Right cardiac atrium (tissue), 5 donors: ENCODE results near the gene KRTAP12-1. TPM values are rescaled to one million over a fixed set of nuclear protein-coding genes. Genes with fewer than 3 reads are reported as not detected.
"Not testable (repeated sequence)": the region's sequence is repeated elsewhere in the genome, so short reads cannot be mapped to it uniquely, and the experiment has no call there.

ENCODE experiments used
- ATAC-seq, 2 donors: fragments of 200-7000 bp; cut with Tn5 transposase; one replicate each; pipeline versions ENCODE4 v1.8.0 to v1.9.1; 2020; ENCODE audit warnings: moderate library complexity in 2 of 2, mild to moderate bottlenecking in 1 of 2
- DNase-seq, 3 donors: peaks; one replicate each; pipeline ENCODE4 v3.0.0-alpha.2; 2020
- H3K27ac ChIP-seq: one replicate; pipeline ENCODE4 v1.5.1; 2013; ENCODE audit warnings: mild to moderate bottlenecking, low read length, control low read depth, moderate library complexity
- H3K27me3 ChIP-seq: one replicate; pipeline ENCODE4 v1.6.1; 2013; ENCODE audit not compliant: control insufficient read depth, insufficient read depth
- H3K4me1 ChIP-seq: one replicate; pipeline ENCODE4 v1.6.1; 2013; ENCODE audit warnings: low read length; ENCODE audit not compliant: control insufficient read depth, insufficient read depth
- H3K4me3 ChIP-seq: one replicate; pipeline ENCODE4 v1.5.1; 2013; ENCODE audit warnings: low read length, control low read depth
- H3K9me3 ChIP-seq: one replicate; pipeline ENCODE4 v1.6.1; 2013; ENCODE audit warnings: low read length; ENCODE audit not compliant: control insufficient read depth
- WGBS: extraction: QIAGEN DNeasy Blood & Tissue Kit; methylation state at CpG from one replicate; pipeline ENCODE4 v1.1.7; 2013; 5-methylcytosine and 5-hydroxymethylcytosine counted together
- intact Hi-C, 4 donors: fragments of 100-400 bp; cut with DNase I; formaldehyde crosslinking; loops; one replicate each; pipeline versions ENCODE4 v1.11.0 to v1.14.0; 2022 to 2023
- polyA plus RNA-seq: library from polyadenylated mRNA; stranded (reverse); fragments of 200-250 nt; gene quantifications from one replicate; pipeline ENCODE4 v1.2.3, GENCODE V29; 2013
- total RNA-seq, 4 donors: library from RNA; stranded (reverse); fragmentation: NEBNext Ultra II Directional; extraction: Animal tissue kit (Norgen Biotek cat#: 25700); gene quantifications; one replicate each; pipeline ENCODE4 v1.2.1, GENCODE V29; 2021
- donor health status: healthy with polysubstance abuse.
- donor health status: DM: no; HTN: yes; CAD: no.
- donor health status: DM: no; HTN: no; CAD: no.
- donor health status: DM: no; HTN: yes; CAD: no; lungs with severe emphysema.
- donor health status: DM: yes; HTN: yes; CAD: no.

The KRTAP12-1 gene
- total and polyA plus RNA-seq, 5 donors: not detected

DNA sequence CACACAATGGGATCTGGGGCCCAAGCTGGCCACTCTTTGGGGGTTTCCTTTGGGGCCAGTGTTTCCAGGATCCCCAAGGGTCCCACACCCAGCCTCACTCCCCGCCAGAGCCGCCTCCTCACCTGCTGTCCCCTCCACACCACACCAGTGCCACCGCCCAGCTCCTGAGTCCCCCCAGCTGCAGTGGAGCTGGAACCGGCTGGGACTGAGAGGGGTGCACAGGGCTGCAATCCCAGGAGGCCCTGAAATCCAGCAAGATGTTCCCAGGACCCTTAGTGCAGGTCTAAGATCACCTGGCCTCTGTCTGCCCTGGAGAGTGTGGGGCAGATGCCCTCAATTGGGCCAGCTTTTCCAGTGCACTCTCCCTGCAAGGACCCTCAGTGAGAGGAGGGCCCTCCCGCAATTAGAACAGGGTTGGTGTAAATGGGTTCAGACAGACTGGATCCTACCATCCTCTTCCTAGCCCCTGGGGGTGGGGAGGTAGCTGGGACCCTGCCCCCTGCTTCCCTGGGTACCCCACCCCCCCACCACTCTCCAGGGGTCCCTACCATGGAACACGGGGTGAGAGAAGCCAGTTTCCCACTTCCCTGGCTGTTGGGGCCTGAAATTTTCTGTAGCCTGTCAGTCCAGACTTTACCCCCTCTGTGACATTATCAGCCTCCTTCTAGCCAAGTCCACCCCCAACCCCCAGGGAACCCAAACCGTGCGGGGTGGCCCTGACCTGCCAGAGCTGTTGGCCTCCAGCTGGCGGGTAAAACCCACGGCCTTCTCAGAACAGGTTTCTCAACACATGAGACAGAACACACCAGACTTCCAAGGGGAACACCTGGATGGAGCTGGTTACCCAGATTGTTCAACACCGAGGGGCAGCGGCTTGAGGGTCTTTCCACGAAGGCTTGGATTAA, 22.0 kb upstream of the KRTAP12-1 start:
- no peak overlapping the region for H3K27ac ChIP-seq
- ATAC-seq (no peak), DNase-seq (no peak)
- H3K9me3 ChIP-seq: no peaks in the 10 kb centered on the region
- intact Hi-C loops: no loop called here
- 38% methylated on average over 13 of the region's 13 CpGs for WGBS
- no peak overlapping the region for H3K4me3 ChIP-seq
- H3K27me3 ChIP-seq: no peaks in the 10 kb centered on the region
- H3K4me1 ChIP-seq: no peaks in the 10 kb centered on the region

DNA sequence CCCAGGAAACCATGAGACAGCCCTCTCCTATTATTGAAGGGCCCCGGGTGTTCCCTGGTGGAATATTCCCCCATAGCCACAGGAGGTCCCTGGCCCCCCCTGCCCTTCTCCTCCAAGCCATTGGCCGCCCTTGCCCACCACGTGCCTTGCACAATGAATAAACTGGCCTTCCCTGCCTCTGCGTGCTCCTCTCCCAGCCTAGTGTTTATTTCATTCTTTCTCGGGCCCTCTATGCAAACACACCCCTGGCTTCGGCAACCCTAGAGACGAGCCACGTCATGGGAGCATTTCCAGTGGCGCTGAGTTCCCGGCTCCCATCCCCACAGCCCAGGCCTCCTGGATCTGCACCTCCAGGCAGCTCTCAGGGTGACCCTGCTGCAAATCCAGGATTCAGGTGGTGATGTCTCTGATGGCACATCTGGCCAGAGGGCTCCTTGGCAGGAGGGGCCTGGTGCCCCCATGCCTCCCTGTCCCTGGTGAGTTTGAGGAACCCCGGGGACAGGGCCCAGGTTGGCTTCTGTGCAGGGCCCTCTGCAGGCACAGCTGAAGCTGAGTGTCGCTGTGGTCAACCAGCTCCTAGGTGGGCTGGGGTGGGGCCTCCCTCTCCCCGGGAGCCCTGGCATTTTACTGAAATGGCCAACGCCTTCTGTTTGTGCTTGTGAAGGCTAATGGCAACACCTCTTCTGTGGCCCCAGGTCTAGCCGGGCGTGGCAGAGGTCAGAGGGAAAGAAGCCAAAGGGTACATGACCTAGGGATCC, 21.2 kb upstream of the KRTAP12-1 start:
- WGBS: 45% methylated on average over 16 of the region's 16 CpGs
- H3K27me3 ChIP-seq: no peaks in the 10 kb centered on the region
- no peak for DNase-seq

DNA sequence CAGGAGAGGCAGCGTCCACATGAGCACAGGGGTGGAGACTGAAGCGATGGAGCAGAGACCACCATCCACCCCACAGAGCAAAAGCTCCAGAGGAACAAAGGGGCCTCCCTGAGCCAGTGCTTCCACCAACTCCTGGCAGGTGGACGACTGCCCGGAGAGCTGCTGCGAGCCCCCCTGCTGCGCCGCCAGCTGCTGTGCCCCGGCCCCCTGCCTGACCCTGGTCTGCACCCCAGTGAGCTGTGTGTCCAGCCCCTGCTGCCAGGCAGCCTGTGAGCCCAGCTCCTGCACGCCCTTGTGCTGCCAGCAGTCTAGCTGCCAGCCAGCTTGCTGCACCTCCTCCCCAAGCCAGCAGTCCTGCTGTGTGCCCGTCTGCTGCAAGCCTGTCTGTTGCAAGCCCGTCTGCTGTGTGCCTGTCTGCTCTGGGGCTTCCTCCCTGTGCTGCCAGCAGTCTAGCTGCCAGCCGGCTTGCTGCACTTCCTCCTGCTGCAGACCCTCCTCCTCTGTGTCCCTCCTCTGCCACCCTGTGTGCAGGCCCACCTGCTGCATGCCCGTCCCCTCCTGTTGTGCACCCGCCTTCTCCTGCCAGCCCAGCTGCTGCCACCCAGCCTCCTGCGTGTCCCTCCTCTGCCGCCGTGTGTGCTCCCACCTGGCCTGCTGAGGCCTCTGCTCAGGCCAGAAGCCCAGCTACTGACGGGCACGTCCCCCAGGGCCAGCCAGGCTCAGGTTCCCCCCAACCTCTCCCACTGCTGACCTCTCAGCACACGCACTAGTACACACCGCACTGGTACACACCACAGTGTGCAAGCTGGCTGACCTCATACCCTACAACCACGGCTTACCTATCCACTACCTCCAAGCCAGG, 20.4 kb upstream of the KRTAP12-1 start:
- WGBS: 73% methylated on average over 21 of the region's 22 CpGs
- Histone ChIP-seq H3K9me3 (no peaks in the 10 kb centered on the region), H3K27me3 (no peaks in the 10 kb centered on the region), H3K4me1 (no peaks in the 10 kb centered on the region), H3K4me3 (no peak overlapping the region), H3K27ac (no peak overlapping the region)
- ATAC-seq (no peak), DNase-seq (no peak)
- intact Hi-C loops: no loop called here

More for the DNA sequence above, 21.2 kb upstream of the KRTAP12-1 start:
- no peak overlapping the region for H3K27ac ChIP-seq
- ATAC-seq: no peak
- H3K4me3 ChIP-seq: no peak overlapping the region
- intact Hi-C loops: no loop called here
- H3K4me1 ChIP-seq: no peaks in the 10 kb centered on the region
- H3K9me3 ChIP-seq: no peaks in the 10 kb centered on the region

DNA sequence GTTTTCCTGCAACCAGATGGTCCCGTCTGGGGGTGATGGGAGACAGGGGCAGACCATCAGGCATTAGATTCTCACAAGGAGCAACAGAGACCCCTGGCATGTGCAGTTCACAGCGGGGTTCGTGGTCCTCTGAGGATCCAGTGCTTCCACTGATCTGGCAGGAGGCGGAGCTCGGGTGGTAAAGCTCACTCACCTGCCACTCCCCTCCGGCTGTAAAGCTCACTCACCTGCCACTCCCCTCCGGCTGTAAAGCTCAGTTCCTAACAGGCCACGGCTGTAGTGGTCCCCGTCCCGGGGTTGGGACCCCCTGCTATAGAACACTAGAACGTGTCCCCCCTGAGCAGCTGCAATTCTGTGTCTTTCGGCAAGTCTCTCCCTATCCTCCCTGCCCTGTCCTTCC, 19.6 kb upstream of the KRTAP12-1 start:
- intact Hi-C loops: no loop called here
- DNase-seq (no peak), ATAC-seq (no peak)
- no peaks in the 10 kb centered on the region for H3K9me3 ChIP-seq
- no peak overlapping the region for H3K4me3 ChIP-seq
- H3K27me3 ChIP-seq: no peaks in the 10 kb centered on the region
- WGBS: 46% methylated on average over 12 of the region's 12 CpGs
- no peaks in the 10 kb centered on the region for H3K4me1 ChIP-seq
- no peak overlapping the region for H3K27ac ChIP-seq

DNA sequence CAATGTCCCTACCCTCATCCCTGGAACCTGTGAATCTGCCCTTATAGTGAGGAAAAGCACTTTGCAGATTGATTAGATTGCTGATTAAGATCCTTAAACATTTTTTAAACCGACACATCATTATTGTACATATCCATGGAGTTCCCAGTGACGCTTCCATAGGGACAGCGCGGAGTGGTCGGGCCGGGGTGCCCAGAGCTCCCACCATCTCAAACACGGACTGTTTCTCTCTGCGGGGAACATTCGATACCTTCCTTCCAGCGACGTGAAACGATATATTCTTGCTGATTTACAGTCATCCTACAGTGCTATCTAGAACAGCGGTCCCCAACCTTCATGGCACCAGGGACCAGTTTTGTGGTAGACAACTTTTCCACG, 19.0 kb upstream of the KRTAP12-1 start:
- H3K27me3 ChIP-seq: no peaks in the 10 kb centered on the region

DNA sequence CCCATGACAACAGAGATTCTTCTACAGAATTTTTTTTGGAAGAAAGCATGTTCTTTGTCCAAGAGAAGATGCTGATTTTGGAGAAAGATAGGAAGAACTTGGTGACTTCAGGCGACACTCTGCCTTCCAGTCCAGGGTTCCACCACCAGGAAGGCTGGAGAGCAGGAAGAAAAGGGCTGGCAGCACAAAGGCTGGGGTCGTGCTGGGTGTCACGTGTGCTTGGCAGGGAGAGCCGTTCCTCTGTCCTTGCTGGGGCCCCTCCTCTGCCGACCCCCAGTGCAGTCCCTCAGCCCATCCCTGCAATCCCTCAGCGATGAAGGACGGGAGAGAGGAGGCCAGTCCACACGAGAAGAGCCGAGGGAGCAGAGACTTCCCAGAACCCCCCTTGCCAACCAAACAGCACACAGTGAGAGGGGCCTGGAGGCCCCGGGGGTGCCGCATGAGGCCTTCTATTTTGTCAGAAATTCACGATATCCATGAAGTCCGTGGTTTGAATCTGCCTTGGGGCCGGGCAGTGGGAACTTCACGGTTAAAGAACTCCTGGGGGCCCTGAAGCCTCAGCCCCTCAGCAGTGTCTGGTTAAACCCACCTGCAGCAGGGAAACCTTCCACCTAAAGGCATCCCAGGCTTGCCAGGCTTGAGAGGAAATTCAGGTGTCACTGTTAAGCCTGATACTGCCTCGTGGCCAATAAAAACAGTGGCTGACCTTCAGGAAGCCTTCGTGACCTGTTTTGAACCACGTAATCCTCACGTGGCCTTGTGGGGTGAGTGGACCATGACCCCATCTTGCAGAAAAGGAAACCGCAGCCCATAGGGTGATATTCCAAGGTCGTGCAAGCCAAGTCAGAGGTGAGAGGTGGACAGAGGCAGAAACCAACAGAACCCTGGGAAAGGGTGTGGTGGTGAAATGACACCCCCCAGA, 18.4 kb upstream of the KRTAP12-1 start:
- Histone ChIP-seq H3K27me3 (no peaks in the 10 kb centered on the region), H3K4me3 (no peak overlapping the region), H3K9me3 (no peaks in the 10 kb centered on the region), H3K4me1 (no peaks in the 10 kb centered on the region), H3K27ac (no peak overlapping the region)
- 53% methylated on average over 21 of the region's 21 CpGs for whole genome bisulfite sequencing
- no peak for ATAC-seq
- DNase-seq: no peak
- intact Hi-C loops: no loop called here

More for the DNA sequence above, 19.0 kb upstream of the KRTAP12-1 start:
- no peaks in the 10 kb centered on the region for H3K4me1 ChIP-seq
- DNase-seq (no peak), ATAC-seq (no peak)
- WGBS: 86% methylated on average over 14 of the region's 14 CpGs
- no peak overlapping the region for H3K27ac ChIP-seq
- intact Hi-C loops: no loop called here
- H3K9me3 ChIP-seq: no peaks in the 10 kb centered on the region
- no peak overlapping the region for H3K4me3 ChIP-seq

DNA sequence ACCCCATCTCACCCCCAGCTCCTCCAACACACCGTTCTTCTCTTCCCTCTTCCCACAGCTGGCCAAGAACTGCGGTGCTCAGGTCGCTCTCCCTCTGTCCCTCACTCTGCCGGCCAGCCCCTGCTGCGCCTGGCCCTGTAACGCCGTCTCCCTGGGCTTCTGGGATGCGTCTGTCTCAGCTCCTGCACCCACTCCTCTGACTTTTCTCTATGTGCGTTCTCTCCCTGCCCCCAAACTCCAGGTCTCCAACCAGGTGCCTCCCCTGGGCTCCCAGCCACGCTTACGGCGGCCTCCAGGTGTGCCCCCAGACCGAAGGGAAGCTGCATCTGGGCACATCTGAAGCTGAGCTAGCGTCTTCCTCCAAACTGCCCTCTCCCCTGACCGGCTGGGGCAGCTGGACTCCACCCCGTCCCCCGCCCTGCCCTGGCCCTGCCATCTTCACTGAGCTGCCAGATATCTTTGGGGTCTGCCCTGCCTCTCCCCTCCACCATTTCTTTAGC, 17.6 kb upstream of the KRTAP12-1 start:
- Histone ChIP-seq H3K4me1 (no peaks in the 10 kb centered on the region), H3K27me3 (no peaks in the 10 kb centered on the region), H3K4me3 (no peak overlapping the region), H3K27ac (no peak overlapping the region), H3K9me3 (no peaks in the 10 kb centered on the region)
- intact Hi-C loops: no loop called here
- ATAC-seq (no peak), DNase-seq (no peak)
- 40% methylated on average over 17 of the region's 17 CpGs for WGBS

DNA sequence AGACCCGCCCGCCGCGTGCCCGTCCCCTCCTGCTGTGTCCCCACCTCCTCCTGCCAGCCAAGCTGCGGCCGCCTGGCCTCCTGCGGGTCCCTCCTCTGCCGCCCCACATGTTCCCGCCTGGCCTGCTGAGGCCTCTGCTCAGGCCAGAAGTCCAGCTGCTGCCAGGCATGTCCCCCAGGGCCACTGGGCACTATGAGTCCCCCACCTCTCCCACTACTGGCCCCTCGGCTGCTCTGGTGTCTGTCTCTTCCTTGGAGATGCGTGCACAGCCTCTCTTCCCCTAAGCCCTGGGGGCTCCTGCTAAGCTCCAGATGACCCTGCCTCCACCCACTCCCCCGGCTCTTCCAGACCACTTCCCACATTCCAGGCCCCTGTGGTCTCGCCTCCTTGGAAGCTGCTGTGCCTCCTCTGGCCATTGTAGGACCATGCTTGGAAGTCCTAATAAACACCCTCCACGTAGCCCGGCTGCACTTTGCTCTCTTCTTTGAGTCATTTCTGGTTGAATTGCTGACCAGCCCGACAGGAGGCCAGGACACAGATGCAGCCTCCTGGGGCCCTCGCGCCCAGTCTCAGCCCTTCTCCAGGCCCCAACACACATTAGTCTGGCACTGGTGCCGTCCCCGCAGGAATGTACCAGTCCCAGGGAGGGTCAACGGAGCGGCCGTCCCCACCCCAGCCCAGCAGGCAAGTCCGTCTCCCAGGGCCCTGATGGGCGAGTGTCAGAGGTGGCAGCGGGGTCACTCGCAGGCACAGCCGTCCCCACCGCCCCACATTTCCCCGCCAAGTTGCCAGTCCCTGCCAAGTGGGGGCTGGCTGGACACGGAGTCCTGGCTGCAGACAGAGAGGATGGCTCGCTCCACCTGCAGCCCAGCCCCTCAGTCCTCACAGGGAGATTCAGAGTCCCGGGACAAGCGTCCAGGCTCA, 16.1 kb upstream of the KRTAP12-1 start:
- Histone ChIP-seq H3K9me3 (no peaks in the 10 kb centered on the region), H3K27me3 (no peaks in the 10 kb centered on the region), H3K4me1 (no peaks in the 10 kb centered on the region), H3K4me3 (no peak overlapping the region), H3K27ac (no peak overlapping the region)
- ATAC-seq (no peak), DNase-seq (no peak)
- 28% methylated on average over 35 of the region's 35 CpGs for WGBS
- intact Hi-C loops: no loop called here

DNA sequence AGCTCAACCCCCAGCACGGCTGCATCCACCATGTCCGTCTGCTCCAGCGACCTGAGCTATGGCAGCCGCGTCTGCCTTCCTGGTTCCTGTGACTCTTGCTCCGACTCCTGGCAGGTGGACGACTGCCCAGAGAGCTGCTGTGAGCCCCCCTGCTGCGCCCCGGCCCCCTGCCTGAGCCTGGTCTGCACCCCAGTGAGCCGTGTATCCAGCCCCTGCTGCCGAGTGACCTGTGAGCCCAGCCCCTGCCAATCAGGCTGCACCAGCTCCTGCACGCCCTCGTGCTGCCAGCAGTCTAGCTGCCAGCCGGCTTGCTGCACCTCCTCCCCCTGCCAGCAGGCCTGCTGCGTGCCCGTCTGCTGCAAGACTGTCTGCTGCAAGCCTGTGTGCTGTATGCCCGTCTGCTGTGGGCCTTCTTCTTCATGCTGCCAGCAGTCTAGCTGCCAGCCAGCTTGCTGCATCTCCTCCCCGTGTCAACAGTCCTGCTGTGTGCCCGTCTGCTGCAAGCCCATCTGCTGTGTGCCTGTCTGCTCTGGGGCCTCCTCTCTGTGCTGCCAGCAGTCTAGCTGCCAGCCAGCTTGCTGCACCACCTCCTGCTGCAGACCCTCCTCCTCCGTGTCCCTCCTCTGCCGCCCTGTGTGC, 15.3 kb upstream of the KRTAP12-1 start, which contains the start of gene KRTAP10-12:
Gene KRTAP10-12 (plus strand): TSS at position 1 of the 639 bp plus-strand sequence. CDS start 30 bp downstream, at position 31.
- H3K4me1 ChIP-seq, DNase-seq, H3K4me3 ChIP-seq, intact Hi-C loops, H3K27ac ChIP-seq, H3K27me3 ChIP-seq, ATAC-seq, H3K9me3 ChIP-seq: not testable (repeated sequence)
- WGBS: 34% methylated on average over 21 of the region's 21 CpGs
